GM18868 (cell line): Measurements from ENCODE around the gene CD6.

Experiments used
- ATAC-seq: cut with Tn5 transposase; IDR thresholded peaks from one replicate; pipeline ENCODE4 v1.9.1; 2021; ENCODE audit warnings: mild to moderate bottlenecking, moderate library complexity; ENCODE audit not compliant: unreplicated experiment

CD6 gene

DNA sequence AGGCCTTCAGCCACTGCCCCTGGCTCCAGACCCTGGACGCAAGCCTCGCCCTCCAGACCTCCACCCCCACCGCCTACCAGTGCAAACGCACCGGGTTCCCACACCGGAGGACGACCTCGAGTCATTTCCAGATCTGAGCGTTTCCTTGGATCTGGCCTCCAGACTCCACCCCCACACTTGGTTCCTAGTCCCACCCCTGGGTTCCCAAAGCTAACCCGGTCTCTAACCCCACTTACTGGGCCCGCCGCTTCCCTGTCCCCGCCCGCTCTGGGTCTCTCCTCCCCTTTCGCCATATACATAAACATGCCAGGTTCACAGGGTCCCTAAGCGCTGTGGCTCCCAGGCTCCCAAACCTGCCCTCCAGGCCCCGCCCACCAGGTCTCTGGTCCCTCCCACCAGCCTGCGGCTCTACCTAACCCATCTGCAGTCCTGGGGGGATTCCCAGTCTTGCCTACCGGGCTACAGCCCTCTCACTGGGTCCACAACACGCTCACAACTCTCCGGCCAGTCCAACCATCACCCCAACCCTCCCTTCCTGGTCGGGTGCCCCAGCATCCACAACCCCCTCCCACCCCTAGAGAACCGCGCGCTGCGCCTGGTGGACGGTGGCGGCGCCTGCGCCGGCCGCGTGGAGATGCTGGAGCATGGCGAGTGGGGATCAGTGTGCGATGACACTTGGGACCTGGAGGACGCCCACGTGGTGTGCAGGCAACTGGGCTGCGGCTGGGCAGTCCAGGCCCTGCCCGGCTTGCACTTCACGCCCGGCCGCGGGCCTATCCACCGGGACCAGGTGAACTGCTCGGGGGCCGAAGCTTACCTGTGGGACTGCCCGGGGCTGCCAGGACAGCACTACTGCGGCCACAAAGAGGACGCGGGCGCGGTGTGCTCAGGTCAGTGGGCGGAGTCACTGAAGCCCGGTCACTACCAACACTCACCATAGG, 36.7 kb downstream of the CD6 start:
- no peak for ATAC-seq

DNA sequence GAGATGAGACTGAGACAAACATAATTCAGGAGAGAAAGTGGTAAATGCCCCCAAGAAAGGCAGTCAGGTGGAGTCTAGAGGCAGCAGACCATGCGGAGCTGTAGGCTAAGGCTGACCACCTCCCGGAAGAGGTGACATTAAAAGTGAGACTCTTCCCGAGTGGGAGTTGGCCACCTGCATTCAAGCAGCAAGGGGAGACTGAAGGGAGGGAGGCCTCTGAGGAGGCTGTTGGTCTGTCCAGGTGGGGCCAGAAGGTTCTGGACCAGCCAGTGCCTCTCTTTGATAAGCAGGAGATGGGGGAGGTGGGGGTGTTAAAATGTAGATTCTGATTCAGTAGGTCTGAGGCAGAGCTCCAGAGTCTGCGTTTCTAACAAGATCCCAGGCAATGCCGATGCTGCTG, 37.5 kb downstream of the CD6 start:
- ATAC-seq = no peak

DNA sequence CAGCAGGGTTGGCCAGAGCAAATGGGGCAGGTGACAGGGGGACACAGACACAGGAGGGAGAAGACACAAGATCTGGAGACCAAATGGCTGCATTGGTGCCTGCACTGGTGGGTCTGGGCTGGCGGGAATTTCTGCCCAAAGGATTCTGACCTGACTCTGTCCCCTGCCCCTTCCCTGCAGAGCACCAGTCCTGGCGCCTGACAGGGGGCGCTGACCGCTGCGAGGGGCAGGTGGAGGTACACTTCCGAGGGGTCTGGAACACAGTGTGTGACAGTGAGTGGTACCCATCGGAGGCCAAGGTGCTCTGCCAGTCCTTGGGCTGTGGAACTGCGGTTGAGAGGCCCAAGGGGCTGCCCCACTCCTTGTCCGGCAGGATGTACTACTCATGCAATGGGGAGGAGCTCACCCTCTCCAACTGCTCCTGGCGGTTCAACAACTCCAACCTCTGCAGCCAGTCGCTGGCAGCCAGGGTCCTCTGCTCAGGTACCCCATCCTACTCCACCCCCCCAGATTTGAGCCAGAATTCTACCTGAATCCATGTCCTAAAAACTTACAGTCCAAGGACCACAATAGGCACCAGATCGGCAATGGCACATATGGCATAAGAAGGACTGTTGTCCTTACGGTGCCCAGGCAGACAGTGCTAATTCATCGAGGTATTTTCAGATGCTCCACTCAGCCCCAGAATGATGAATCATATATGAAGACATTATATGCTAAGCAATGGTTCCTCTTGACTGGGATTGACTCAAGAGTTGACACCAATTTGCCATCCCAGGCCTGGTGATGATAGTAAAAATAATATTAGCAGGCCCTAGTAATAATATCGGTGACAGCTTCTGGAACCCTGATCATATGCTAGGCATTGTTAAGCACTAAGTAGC, 38.2 kb downstream of the CD6 start:
- no peak for ATAC-seq

DNA sequence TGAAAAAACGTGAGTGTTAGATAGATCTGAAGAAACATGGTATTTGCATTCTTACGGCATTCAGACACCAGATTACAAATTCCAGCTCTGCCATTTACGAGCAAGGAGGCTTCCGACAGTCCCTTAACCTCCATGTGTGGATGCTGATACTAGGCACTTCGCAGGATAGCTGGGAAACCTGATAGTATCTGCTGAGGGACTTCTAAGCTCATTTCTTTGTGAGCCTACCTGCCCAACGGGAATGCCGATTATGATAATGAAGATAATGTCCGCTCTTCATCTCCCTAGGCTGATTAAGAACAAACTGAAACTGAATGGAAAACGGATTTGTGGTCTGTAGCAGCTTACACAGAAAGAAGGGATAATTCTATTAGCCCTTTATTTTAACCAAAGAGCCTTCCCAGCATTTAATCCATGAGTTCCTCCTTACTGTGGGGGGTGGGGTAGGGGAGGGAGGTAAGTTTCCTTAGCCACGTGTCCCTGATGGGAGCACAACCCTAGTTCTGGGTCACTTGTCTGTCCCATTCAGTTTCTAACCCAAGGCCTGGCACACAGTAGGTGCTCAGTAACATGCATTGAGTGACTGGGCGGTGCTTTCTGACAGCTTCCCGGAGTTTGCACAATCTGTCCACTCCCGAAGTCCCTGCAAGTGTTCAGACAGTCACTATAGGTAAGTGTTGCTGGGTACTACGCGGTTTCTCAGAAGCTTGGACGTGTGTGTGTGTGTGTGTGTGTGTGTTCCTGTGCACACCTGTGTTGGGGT, 39.2 kb downstream of the CD6 start:
- ATAC-seq = no peak

DNA sequence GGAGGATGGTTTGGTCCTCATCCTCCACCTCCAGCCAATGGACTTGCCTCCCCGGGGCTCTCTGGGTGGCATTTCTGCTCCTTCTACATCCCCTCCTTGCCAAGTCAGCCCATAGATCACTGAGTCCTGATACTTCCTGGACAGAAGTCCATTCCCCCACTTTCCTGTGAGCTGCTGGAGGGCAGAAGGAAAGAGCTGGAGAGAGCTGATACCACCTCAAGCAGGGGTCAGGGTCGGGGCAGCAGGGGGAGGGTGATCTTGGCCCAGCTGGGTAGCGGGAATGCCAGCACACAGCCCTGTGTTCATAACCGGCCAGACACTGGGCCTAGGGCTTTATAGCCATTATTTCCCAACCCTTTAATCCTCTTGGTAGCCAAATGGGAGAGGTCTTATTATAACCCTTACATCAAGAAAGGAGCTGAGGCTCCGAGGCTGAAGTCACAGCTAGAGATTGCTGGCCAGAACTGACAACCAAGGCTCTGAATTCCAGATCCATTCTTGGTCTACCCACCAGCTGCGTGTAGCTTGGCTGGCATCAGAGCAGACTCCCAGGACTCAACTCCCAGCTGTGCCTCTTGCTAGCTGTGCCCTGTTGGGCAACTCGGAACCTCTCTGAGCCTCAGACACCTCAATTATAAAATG, 39.9 kb downstream of the CD6 start:
- ATAC-seq = no peak

DNA sequence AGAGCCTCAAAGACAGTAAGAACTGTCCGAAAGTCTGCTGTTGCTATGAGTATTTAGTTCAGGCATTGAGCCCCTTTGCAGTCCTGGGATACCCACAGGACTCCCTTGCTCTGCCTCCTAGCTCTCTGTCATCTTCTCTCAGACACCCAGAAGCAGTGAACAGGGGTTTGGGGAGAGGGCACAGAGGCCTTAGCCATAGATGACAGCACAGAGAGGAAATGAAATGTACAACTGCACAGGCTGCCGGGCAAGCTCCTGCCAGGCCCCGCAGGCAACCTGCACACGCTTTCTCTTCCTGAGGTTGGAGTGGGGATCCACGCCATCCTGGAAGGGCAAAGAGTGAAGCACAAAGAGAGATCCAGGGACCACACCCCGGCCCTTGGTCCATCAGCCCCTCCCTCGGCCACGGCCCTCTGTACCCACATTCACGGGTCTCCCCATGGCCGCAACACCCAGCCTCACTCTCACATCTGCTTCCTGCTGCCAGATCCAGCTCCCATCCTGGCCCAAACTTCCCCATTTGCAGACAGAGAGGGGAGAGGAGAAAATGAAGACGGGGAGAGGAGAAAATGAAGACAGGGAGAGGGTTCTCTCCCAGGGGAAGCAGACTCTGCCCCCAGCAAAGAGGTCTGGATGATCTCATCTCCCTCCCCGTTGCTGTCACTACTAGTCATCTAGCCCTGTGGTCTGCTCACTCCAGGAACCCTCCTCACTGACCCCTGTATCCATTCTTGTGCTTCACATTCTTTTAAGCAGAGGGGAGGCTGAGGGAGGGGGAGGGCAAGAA, 40.7 kb downstream of the CD6 start:
- ATAC-seq = no peak

DNA sequence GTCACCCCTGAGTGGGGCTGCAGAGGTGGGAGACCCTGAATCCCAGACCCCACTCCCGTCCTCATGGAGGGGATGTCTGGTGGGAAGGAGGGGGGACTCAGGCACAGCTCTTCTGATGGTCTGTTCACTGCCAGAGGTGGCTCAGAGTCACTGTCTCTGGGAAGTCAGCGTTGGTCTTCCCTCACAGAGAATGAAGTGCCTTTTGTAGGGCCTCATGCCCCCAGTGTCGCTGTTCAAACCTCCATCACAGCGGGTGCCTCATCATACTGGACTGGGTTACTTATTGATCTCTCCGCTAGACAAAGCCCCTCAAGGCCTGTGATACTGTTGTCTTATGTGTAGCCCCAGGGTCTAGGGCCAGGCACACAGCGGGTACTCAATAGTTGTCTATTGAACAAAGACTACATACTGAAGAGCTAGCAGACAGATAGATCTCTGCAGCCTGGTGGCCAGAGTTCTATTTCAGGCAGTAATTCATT, 41.3 kb downstream of the CD6 start:
- no peak for ATAC-seq

DNA sequence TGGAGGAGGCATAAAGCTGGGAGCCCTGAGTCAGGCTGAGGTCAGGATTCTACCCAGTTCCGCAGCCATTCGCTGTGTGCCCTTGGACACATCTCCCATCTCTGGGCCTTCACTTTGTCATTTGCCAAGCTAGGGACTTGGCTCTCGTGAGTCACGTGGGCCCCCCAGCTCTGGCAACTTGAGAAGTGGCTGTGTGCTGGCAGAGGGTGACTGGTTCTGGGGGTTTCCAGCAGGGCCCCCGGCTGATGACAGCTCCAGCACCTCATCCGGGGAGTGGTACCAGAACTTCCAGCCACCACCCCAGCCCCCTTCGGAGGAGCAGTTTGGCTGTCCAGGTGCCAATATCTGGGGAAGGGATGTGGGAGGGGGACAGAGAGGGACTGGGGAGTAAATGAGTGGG, 46.6 kb downstream of the CD6 start:
- no peak for ATAC-seq

DNA sequence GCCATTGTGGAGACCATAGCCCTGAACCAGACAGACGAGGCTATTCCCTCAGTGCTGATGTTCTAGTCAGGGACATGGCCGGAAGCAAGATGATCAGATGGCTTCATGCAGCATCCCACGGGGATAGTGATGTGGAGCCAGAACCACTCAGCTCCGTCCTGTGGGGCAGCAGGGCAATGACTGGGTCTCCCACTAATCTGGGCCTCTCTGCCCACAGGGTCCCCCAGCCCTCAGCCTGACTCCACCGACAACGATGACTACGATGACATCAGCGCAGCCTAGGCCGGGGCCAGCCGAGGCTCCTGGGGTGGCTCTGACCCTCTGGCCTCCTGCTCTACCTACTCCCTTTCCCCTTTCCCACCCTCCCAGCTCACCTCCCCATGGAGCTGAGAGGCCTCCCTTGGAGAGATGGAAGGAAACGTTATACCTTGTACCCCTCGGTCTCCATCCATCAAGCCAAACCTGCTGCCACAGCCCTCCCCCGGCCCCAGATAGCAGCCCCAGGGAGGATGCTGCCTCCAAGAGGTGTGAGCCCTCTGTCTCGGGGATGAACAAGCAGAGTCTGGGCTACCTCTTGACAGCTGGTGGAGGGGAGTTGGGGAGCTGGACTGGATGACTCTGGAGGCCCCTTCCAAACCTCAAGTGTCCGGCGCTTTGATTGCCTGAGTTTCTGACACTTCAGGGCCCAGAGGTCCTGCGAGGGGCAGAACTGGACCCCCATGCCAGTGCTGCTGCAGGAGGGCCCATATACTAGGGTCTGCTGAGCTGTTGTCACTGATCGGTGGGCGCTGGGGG, 47.8 kb downstream of the CD6 start:
- no peak for ATAC-seq

DNA sequence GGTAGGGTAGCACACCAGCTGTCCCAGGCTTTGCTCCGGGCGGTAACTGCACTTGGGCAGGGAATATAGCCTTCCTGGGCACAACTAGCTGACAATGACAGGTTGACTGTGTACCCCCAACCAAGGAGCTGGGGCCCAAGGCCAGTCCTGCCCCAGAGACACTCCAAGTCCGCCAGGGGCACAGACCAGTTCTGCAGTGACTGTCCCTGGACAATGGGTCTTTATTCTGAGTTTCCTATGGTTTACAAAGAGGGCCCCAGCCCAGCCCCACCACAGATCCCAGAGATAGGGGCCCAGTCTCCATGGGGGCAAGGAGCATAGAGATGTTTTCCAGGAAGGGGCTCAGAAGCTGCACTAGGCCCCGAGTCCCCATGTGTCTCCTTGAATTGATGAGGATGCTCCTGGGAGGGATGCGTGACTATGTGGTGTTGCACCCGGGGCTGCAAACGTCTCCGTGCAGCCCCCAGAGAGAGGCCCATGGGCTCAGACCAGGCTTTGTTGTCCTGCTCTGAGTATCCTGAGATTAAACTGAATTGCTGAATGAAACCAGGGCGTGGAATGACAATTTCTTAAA, 48.4 kb downstream of the CD6 start:
- ATAC-seq = no peak

DNA sequence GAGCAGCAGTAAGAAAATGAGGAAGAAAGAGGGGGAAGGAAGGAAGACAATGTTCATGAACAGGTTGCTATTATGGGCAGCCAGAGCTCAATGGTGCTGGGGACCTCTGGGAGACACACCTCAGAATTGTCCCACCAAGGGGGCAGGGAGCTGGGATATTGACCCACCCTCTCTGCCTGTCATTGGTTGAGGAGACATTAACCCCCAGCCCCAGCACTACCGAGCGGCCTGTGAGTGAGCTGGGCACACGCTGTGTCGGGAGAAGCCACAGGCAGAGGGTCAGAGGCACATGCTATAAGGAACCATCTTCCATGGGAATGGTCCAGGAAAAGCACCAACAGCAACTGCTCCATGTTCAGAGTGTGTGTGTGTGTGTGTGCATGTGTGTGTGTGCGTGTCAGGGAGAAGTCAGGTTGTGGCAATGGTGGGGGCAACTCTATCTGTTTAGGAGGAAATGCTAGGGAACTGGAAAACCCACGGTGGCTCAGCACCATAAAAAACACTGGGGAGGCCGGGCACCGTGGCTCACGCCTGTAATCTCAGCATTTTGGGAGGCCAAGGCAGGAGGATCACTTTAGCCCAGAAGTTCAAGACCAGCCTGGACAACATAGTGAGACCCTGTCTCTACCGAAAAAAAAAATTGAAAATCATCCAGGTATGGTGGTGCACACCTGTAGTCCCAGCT, 49.2 kb downstream of the CD6 start:
- ATAC-seq = no peak

DNA sequence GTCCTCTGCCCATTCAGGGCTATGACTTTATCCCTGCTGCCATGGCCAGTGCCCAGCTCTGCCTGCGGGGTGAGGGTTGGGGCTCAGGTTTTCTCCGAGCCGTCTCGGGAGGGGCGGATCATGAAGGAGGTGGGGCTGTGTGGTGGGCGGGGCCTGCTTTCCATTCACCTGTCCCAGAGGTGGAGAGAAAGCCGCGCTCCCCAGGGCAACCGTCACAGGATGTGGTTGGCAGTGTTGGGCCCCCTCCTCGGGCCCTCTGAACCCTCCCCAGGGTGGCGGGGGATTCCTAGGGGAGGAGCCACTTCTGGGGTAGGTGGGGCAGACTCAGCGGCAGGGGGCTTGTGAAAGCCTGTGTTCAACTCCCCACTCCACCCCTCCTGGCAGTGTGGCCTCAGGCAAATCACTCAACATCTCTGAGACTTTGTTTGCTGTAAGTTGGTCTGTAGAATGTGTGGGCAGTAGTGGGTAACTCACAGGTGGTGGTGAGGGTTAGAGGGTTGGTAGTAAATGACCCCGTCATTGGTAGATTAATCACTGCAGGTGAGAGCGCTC, 50.3 kb downstream of the CD6 start:
- ATAC-seq = peak; percentile 42

DNA sequence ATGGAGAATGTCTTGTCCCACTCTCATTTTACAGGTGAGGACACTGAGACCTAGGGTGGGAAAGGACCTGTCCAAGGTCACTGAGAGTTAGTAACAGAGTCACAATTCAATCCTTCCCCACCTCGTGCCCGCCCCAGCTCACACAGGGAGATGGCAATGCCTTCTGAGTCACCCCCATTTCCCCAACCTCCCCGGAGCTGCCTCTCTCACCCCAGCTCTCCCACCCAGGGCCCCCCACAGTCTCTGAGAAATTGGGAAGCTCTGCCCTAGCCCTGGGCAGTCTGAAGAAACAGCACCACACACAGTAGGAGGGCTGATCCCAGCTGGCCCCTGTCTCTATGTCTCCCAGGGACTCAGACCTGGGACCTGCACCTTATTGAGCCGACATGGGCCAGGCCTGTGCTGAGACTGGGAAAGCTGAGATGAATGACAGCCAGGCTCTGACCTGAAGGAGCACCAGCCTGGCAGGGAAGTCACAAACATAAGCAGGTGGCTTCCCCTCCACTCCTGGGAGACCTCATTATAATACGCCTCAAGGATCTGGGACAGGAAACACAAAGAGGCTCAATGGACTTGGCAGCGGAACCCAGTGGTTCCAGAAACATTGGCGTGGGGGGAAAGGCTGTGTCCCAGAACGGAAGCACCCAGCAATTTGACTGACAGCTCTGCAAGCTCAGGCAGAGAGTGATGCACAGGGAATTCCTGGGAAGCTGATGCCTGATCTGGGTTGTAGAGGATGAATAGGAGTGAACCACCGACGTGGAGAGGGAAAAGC, 51.0 kb downstream of the CD6 start:
- ATAC-seq = no peak

DNA sequence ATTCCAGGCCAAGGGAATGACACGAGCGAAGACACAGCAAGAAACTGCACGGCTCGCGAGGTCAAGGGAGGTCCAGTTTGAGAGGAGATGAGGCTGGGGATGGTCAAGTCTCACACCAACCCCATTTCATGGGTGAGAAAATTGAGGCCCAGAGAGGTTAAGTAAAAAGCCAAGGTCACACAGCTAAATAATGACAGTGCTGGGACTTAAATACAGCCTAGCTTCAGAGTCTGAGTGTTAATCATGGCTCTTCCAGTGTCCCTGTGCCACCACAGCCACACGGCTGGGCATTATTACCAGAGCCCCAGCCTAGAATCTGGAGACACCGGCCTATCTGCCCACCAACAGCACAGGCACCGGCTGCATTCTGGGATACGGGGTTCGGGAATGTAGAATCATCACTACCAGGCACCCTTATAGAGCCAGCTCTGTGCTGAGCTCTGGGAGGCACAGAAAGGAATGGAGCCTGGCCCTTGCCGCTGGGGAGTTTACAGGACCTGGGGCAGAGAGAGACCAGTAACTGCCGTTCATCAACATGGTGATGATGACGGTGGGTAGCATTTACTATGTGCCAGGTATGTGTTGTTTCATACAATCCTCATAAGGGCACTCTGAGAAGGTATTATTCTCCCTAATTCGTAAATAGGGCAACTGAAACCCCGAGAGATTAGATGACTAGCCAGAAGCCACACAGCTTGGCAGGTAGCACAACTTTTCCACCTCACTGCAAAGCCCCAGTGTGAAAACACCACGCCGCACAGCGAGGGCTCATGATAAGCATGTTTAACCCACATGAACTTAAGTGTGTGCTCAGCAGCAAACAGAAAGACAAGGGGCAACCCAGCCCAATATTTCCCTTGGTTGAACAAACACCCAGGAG, 51.8 kb downstream of the CD6 start:
- ATAC-seq = peak; percentile 47

DNA sequence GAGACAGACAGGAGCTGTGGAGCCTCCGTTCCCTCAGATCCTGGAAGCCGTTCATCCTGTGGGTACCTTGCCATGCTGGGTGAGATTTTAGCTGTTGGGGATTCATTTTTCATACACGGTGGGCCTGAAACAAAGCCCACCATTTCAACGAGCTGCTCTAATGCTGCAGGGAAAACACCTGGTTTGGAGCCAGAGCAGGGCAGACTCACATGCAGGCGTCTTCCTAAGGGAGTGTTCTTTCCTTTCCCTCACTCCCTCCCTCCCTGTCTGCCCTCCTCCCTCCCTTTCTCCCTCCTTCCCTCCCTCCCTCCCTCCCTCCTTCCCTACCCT, 52.5 kb downstream of the CD6 start:
- ATAC-seq = peak; percentile 1
